GM12874 (cell line): ENCODE measurements around the gene ZNF365.

Experiments used
- CTCF ChIP-seq: IDR thresholded peaks from 2 replicates; pipeline ENCODE4 v1.5.1; 2011; ENCODE audit warnings: low read depth, mild to moderate bottlenecking, control low read depth, low read length, moderate library complexity; ENCODE audit not compliant: insufficient read depth

Gene ZNF365

GRCh38 chr10:62390497-62391176, 16.5 kb downstream of the ZNF365 start:
- no peak for TF ChIP-seq CTCF

GRCh38 chr10:62393237-62393636, 19.1 kb downstream of the ZNF365 start:
- TF ChIP-seq CTCF, result no peak

- TF ChIP-seq CTCF, result no peak
Measured at GRCh38 chr10:62394556-62395018, 20.4 kb downstream of the ZNF365 start.

- no peak for TF ChIP-seq CTCF
Measured at GRCh38 chr10:62395892-62396291, 21.7 kb downstream of the ZNF365 start.

- TF ChIP-seq CTCF, result no peak
Measured at GRCh38 chr10:62396864-62397263, 22.7 kb downstream of the ZNF365 start.

- TF ChIP-seq CTCF, result no peak
Measured at GRCh38 chr10:62399211-62399610, 25.0 kb downstream of the ZNF365 start.

- no peak for TF ChIP-seq CTCF
Measured at GRCh38 chr10:62402508-62402907, 28.3 kb downstream of the ZNF365 start.
